Stimulated activated naive CD8-positive, alpha-beta T cell treated with anti-CD3 and anti-CD28 coated beads, Interleukin-15, Interleukin-2, amounts not matched to agents 100 ng/mL and 50 ng/mL, for 24 hours (primary cell): ENCODE data around the gene KLHDC7B.
A peak's percentile ranks its signal among the peaks of the same experiment; 100 is the strongest.

Source experiments
- H3K27ac Mint-ChIP-seq: one replicate; pipeline ENCODE4 v1.8.0; 2021; ENCODE audit warnings: mild to moderate bottlenecking, mixed read lengths
- H3K27me3 Mint-ChIP-seq: one replicate; pipeline ENCODE4 v1.8.0; 2021; ENCODE audit warnings: mixed read lengths
- H3K36me3 Mint-ChIP-seq: one replicate; pipeline ENCODE4 v1.8.0; 2021; ENCODE audit warnings: low read depth, mixed read lengths
- H3K4me1 Mint-ChIP-seq: one replicate; pipeline ENCODE4 v1.8.0; 2021; ENCODE audit warnings: low read depth, mixed read lengths
- H3K4me3 Mint-ChIP-seq: one replicate; pipeline ENCODE4 v1.8.0; 2021; ENCODE audit warnings: mild to moderate bottlenecking, mixed read lengths
- H3K9me3 Mint-ChIP-seq: one replicate; pipeline ENCODE4 v1.8.0; 2021; ENCODE audit warnings: mixed read lengths

Gene KLHDC7B

GRCh38 chr22:50547263-50547985, 1.7 kb downstream of the KLHDC7B start:
- Mint-ChIP-seq H3K4me1 (peaks cover 42% of the 10 kb centered on the region), H3K27me3 (no peaks in the 10 kb centered on the region), H3K27ac (no peak overlapping the region), H3K4me3 (no peak overlapping the region), H3K9me3 (no peaks in the 10 kb centered on the region), H3K36me3 (peaks cover 3% of the 10 kb centered on the region)

DNA sequence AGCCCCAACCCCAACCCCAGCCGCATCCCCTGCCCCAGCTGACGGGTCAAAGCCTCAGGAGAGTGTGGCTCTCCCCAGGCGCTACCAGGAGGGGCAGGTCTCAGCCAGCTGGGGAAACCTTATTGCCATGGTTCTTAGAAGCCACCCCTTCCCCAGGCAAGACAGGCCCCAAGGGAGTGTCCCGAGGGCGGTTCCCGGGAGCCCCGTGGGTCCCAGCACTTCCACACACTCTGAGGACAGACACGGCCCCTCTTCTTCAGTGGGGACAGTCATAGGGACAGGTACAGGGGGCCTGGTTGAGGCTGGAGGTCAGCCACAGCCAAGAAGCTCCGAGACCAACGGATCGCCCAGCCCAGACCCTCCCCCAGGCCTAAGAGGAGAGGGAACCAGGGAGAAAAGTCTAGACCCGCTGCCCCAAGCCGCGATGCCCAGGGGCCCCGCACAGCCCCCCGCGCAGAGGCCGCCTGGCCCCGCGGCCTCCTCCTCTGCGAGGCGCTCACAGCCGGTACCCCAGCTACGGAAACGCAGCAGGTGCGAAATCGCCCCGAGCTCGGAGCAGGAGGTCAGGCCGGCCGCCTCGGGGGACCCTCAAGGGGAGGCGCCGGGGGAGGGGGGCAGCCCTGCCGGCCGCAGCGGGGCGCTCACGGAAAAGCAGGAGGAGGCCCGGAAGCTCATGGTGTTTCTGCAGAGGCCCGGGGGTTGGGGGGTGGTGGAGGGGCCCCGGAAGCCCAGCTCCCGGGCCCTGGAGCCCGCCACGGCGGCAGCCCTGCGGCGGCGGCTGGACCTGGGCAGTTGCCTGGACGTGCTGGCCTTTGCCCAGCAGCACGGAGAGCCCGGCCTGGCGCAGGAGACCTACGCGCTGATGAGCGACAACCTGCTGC, 2.6 kb downstream of the KLHDC7B start:
- H3K27me3 Mint-ChIP-seq = no peaks in the 10 kb centered on the region
- no peaks in the 10 kb centered on the region for H3K9me3 Mint-ChIP-seq
- peak overlapping the region; percentile 83 for H3K27ac Mint-ChIP-seq
- no peaks in the 10 kb centered on the region for H3K36me3 Mint-ChIP-seq
- peaks cover 38% of the 10 kb centered on the region for H3K4me1 Mint-ChIP-seq
- H3K4me3 Mint-ChIP-seq = peak overlapping the region; percentile 73

GRCh38 chr22:50548921-50549790, 3.5 kb downstream of the KLHDC7B start:
- H3K4me3 Mint-ChIP-seq = peak overlapping the region; percentile 82
- no peaks in the 10 kb centered on the region for H3K9me3 Mint-ChIP-seq
- peaks cover 35% of the 10 kb centered on the region for H3K4me1 Mint-ChIP-seq
- H3K27ac Mint-ChIP-seq = peak overlapping the region; percentile 86
- H3K36me3 Mint-ChIP-seq = no peaks in the 10 kb centered on the region
- no peaks in the 10 kb centered on the region for H3K27me3 Mint-ChIP-seq

DNA sequence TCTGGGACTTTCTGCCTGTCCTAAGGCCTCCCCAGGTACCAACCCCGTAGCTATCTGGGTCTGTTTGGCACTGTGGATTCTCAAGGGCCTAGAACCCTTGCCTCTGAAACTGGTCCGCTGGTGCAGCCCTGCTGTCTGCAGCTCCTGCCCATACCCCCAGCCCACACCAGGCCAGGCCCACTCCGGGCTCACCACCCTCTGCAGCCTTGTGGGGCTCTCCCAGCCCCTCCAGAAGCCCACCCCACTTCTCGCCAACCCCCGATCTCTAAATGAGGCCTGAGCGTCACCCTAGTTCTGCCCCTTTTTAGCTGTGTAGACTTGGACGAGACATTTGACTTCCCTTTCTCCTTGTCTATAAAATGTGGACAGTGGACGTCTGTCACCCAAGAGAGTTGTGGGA, 4.7 kb downstream of the KLHDC7B start:
- Mint-ChIP-seq H3K4me3 (peak overlapping the region; percentile 58), H3K27ac (peak overlapping the region; percentile 77)

GRCh38 chr22:50551160-50551752, 5.6 kb downstream of the KLHDC7B start:
- H3K27ac Mint-ChIP-seq = no peak overlapping the region

More for the DNA sequence above, 4.7 kb downstream of the KLHDC7B start:
- Mint-ChIP-seq H3K36me3 (no peaks in the 10 kb centered on the region), H3K4me1 (peaks cover 22% of the 10 kb centered on the region), H3K9me3 (no peaks in the 10 kb centered on the region), H3K27me3 (no peaks in the 10 kb centered on the region)

GRCh38 chr22:50553310-50553709, 7.6 kb downstream of the KLHDC7B start:
- H3K27me3 Mint-ChIP-seq = no peaks in the 10 kb centered on the region
- H3K27ac Mint-ChIP-seq = no peak overlapping the region
- H3K4me3 Mint-ChIP-seq = no peak overlapping the region
- peaks cover 11% of the 10 kb centered on the region for H3K4me1 Mint-ChIP-seq
- H3K36me3 Mint-ChIP-seq = no peaks in the 10 kb centered on the region
- H3K9me3 Mint-ChIP-seq = no peaks in the 10 kb centered on the region

More at GRCh38 chr22:50551160-50551752, 5.6 kb downstream of the KLHDC7B start:
- Mint-ChIP-seq H3K36me3 (no peaks in the 10 kb centered on the region), H3K4me3 (no peak overlapping the region), H3K9me3 (no peaks in the 10 kb centered on the region), H3K27me3 (no peaks in the 10 kb centered on the region), H3K4me1 (peaks cover 15% of the 10 kb centered on the region)

GRCh38 chr22:50556703-50557102, 11.0 kb downstream of the KLHDC7B start:
- Mint-ChIP-seq H3K4me1 (peaks cover 7% of the 10 kb centered on the region), H3K27me3 (no peaks in the 10 kb centered on the region), H3K4me3 (no peak overlapping the region), H3K36me3 (no peaks in the 10 kb centered on the region), H3K27ac (no peak overlapping the region), H3K9me3 (no peaks in the 10 kb centered on the region)

DNA sequence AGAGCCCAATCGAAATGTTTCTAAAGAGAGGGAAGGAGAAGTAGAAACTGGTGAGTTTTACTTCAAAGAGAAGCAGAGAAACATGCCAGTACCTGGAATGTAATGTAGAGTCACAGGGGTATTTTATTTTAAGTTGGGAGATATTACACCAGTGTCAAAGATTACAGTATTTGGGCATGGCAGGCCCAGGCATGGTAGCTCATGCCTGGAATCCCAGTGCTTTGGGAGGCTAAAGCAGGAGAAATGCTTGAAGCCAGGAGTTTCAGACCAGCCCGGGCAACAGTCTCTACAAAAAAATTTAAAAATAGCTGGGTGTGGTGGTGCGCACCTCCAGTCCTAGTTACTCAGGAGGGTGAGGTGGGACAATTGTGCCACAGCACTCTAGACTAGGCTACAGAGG, 14.3 kb downstream of the KLHDC7B start:
- Mint-ChIP-seq H3K36me3 (no peaks in the 10 kb centered on the region), H3K27ac (no peak overlapping the region), H3K4me1 (peaks cover 18% of the 10 kb centered on the region), H3K9me3 (no peaks in the 10 kb centered on the region), H3K27me3 (no peaks in the 10 kb centered on the region), H3K4me3 (no peak overlapping the region)

- Mint-ChIP-seq H3K4me3 (peak overlapping the region; percentile 5), H3K9me3 (no peaks in the 10 kb centered on the region), H3K27me3 (no peaks in the 10 kb centered on the region), H3K4me1 (peaks cover 18% of the 10 kb centered on the region), H3K36me3 (no peaks in the 10 kb centered on the region), H3K27ac (no peak overlapping the region)
These were observed 16.0 kb downstream of the KLHDC7B start for GRCh38 chr22:50561401-50562358.

GRCh38 chr22:50562523-50563412, 17.1 kb downstream of the KLHDC7B start, which contains the start of gene SYCE3:
Gene SYCE3 (minus strand): TSS chr22:50562919. CDS start chr22:50556405, 6,514 bp downstream.
- peak within 1 kb of the TSS; percentile 89 for H3K4me3 Mint-ChIP-seq
- peak within 1 kb of the TSS; percentile 66 for H3K27ac Mint-ChIP-seq
- no peaks in the 10 kb centered on the region for H3K9me3 Mint-ChIP-seq
- H3K4me1 Mint-ChIP-seq = peaks cover 18% of the 10 kb centered on the region
- H3K27me3 Mint-ChIP-seq = no peaks in the 10 kb centered on the region
- no peaks in the 10 kb centered on the region for H3K36me3 Mint-ChIP-seq

DNA sequence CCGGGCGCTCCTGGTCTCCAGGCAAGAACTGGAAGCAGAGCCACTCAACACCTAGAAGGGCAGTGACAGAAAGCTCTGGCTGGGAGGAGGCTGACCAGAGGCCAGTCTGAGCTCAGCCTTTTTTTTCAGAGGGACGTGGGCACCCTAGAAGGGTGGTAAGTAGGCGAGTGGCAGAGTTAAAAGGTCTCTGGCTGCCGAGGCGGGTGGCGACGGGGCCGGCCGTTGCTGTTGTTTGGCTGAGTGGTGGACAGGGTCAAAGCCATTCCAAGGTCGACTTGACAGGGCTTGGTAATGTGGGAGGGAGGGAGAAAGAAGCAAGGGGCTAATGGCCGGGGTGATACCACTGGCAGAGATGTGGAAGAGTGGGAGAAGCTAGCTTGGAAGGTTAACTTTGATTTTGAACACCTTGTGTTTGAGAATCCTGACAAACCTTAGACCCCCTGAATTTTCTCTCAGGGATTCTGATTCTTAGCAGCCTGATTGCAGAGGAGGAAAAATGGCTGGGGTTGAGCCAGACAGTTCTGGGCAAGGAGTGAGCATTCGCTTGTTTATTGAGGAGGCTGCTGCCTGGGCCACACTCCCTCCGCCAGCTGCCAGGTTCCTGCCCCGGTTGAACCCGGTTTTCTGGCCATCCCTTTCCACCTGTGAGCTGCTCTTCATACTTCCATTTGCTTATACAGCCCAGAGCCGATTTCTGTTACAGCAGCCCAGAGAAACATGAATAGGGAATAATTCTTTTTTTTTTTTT, 17.9 kb downstream of the KLHDC7B start:
- Mint-ChIP-seq H3K9me3 (no peaks in the 10 kb centered on the region), H3K27me3 (no peaks in the 10 kb centered on the region), H3K36me3 (peaks cover under 1% of the 10 kb centered on the region), H3K4me1 (peaks cover 18% of the 10 kb centered on the region), H3K27ac (peak overlapping the region; percentile 66), H3K4me3 (peak overlapping the region; percentile 89)

DNA sequence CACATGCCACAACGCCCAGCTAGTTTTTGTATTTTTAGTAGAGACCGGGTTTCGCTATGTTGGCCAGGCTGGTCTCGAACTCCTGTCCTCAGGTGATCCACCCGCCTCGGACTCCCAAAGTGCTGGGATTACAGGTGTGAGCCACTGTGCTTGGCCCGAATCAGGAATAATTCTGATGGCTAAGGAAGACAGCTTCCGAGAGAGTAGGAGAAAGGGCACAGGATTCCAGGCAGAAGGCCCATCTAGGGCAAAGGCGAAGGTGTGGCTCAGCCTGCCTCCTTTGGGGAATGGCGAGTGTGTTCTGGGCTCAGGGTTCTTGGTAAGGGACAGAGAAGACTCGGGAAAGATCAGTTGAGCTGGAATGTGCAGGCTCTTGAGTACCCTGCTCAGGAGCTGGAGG, 18.6 kb downstream of the KLHDC7B start:
- no peaks in the 10 kb centered on the region for H3K9me3 Mint-ChIP-seq
- peaks cover 8% of the 10 kb centered on the region for H3K36me3 Mint-ChIP-seq
- H3K27ac Mint-ChIP-seq = no peak overlapping the region
- no peaks in the 10 kb centered on the region for H3K27me3 Mint-ChIP-seq
- H3K4me3 Mint-ChIP-seq = no peak overlapping the region
- peaks cover 18% of the 10 kb centered on the region for H3K4me1 Mint-ChIP-seq
